ENCODE results near the gene PTPRN2. TPM values are rescaled to one million over a fixed set of nuclear protein-coding genes. Genes with fewer than 3 reads are reported as not detected.

Gene PTPRN2
- total and polyA plus RNA-seq, 2 experiments from 2014 or later = 0.28 TPM; not detected in 1

GRCh38 chr7:157970744-157971143 is 616.9 kb downstream of the PTPRN2 start:
- no peak for DNase-seq (ENCODE audit: low read depth in 1 of 2, low spot score in 1 of 2)
- Histone ChIP-seq H3K27ac (no peak overlapping the region), H3K4me3 (no peak overlapping the region), H3K36me3 (no peaks in the 10 kb centered on the region), H3K27me3 (no peaks in the 10 kb centered on the region), H3K9me3 (ENCODE audit: low read depth) (no peaks in the 10 kb centered on the region), H3K4me1 (ENCODE audit: low read depth) (no peaks in the 10 kb centered on the region)
- TF ChIP-seq CTCF (IDR thresholded peaks at IDR 0.05; ENCODE audit: low read depth, low read length) = no peak

- Histone ChIP-seq H3K4me3 (no peak overlapping the region), H3K4me1 (ENCODE audit: low read depth) (no peaks in the 10 kb centered on the region), H3K27ac (no peak overlapping the region), H3K27me3 (no peaks in the 10 kb centered on the region), H3K36me3 (no peaks in the 10 kb centered on the region), H3K9me3 (ENCODE audit: low read depth) (no peaks in the 10 kb centered on the region)
- TF ChIP-seq CTCF (IDR thresholded peaks at IDR 0.05; ENCODE audit: low read depth, low read length) = no peak
- DNase-seq (ENCODE audit: low read depth in 1 of 2, low spot score in 1 of 2) = no peak
Measured at GRCh38 chr7:157969995-157970394, 617.6 kb downstream of the PTPRN2 start.

DNA sequence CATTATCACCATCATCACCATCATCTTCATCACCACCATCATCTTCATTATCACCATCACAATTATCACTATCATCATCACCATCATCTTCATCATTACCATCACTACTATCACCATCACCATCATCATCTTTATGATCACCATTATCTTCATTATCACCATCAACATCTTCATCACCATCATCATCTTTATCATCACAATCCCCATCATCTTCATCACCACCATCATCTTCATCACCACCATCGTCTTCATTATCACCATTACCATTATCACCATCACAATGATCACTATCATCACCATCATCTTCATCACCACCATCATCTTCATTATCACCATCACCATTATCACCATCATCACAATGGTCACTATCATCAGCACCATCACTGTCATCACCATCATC is 621.1 kb downstream of the PTPRN2 start:
- Histone ChIP-seq H3K4me3 (no peak overlapping the region), H3K27me3 (peaks cover 7% of the 10 kb centered on the region), H3K27ac (no peak overlapping the region), H3K9me3 (ENCODE audit: low read depth) (no peaks in the 10 kb centered on the region), H3K36me3 (no peaks in the 10 kb centered on the region), H3K4me1 (ENCODE audit: low read depth) (no peaks in the 10 kb centered on the region)
- no peak for TF ChIP-seq CTCF (IDR thresholded peaks at IDR 0.05; ENCODE audit: low read depth, low read length)
- no peak for DNase-seq (ENCODE audit: low read depth in 1 of 2, low spot score in 1 of 2)

GRCh38 chr7:157964521-157964920 is 623.1 kb downstream of the PTPRN2 start:
- no peaks in the 10 kb centered on the region for H3K4me1 ChIP-seq (ENCODE audit: low read depth)
- no peak overlapping the region for H3K4me3 ChIP-seq
- no peak overlapping the region for H3K27ac ChIP-seq
- TF ChIP-seq CTCF (IDR thresholded peaks at IDR 0.05; ENCODE audit: low read depth, low read length) = no peak
- no peak for DNase-seq (ENCODE audit: low read depth in 1 of 2, low spot score in 1 of 2)
- H3K27me3 ChIP-seq = peaks cover 7% of the 10 kb centered on the region
- peaks cover 2% of the 10 kb centered on the region for H3K9me3 ChIP-seq (ENCODE audit: low read depth)
- H3K36me3 ChIP-seq = no peaks in the 10 kb centered on the region

DNA sequence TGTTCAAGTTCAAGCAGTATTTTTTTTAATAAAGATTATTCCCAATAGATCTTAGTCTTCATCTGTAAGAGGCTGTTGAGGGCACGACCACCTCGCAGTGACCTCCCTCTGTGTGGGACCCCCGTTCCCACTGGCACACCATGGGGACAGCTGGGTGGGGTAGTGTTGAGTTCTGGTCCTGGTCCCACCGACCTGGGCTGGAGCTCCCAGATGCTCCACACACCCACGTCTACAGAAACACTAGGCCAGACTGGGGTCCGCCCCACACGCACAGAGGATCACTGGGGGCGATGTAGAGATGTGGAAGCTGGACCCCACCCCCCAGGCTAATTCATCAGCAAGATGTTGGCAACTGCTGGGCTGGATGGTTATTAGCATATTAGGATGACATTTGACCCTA is 623.6 kb downstream of the PTPRN2 start:
- no peak for DNase-seq (ENCODE audit: low read depth in 1 of 2, low spot score in 1 of 2)
- peaks cover 2% of the 10 kb centered on the region for H3K9me3 ChIP-seq (ENCODE audit: low read depth)
- TF ChIP-seq CTCF (IDR thresholded peaks at IDR 0.05; ENCODE audit: low read depth, low read length) = no peak
- no peaks in the 10 kb centered on the region for H3K4me1 ChIP-seq (ENCODE audit: low read depth)
- H3K27ac ChIP-seq = no peak overlapping the region
- H3K4me3 ChIP-seq = no peak overlapping the region
- no peaks in the 10 kb centered on the region for H3K36me3 ChIP-seq
- peaks cover 7% of the 10 kb centered on the region for H3K27me3 ChIP-seq

DNA sequence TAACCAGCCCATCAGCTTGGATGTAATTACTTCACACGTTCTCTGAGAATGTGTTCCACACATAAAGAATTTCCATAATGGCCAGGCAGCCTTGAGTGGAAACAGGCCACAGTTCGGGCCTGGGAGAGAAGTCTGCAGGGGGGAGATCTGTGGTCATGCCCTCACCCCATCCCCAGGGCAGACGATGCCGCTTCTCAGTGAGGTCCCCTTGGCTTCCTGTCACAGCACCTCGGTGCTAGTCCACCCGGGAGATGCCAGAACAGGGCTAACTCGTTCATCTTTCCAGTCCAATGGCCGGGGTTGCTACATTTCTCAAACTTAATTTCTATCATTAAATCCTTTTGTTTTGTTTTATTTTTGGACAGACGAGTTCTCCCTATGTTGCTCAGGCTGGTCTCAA is 624.1 kb downstream of the PTPRN2 start:
- Histone ChIP-seq H3K4me1 (ENCODE audit: low read depth) (no peaks in the 10 kb centered on the region), H3K27me3 (peaks cover 7% of the 10 kb centered on the region), H3K36me3 (no peaks in the 10 kb centered on the region), H3K9me3 (ENCODE audit: low read depth) (peaks cover 2% of the 10 kb centered on the region), H3K27ac (no peak overlapping the region), H3K4me3 (no peak overlapping the region)
- TF ChIP-seq CTCF (IDR thresholded peaks at IDR 0.05; ENCODE audit: low read depth, low read length) = no peak
- DNase-seq (ENCODE audit: low read depth in 1 of 2, low spot score in 1 of 2) = no peak

All from cardiac muscle cell (in vitro differentiated cells and primary cell).